Esophagus (tissue), 2 donors: ENCODE data around the gene ZNF19. TPM values are rescaled to one million over a fixed set of nuclear protein-coding genes. Genes with fewer than 3 reads are reported as not detected.

Experiments used
- H3K27ac ChIP-seq, 2 donors: one replicate each; pipeline ENCODE4 v1.5.1; 2013; ENCODE audit warnings: low read depth in 2 of 2, mild to moderate bottlenecking in 2 of 2, inconsistent platforms in 1 of 2, low read length in 1 of 2, moderate library complexity in 1 of 2
- H3K27me3 ChIP-seq, 2 donors: one replicate each; pipeline ENCODE4 v1.6.1; 2013; ENCODE audit warnings: low read length in 2 of 2, control low read depth in 1 of 2, mild to moderate bottlenecking in 1 of 2; ENCODE audit not compliant: insufficient read depth in 2 of 2, control insufficient read depth in 1 of 2
- H3K36me3 ChIP-seq, 2 donors: one replicate each; pipeline ENCODE4 v1.6.1; 2013; ENCODE audit warnings: low read length in 1 of 2; ENCODE audit not compliant: control insufficient read depth in 2 of 2, insufficient read depth in 2 of 2
- H3K4me1 ChIP-seq, 2 donors: one replicate each; pipeline ENCODE4 v1.6.1; 2013; ENCODE audit warnings: low read length in 1 of 2; ENCODE audit not compliant: control insufficient read depth in 2 of 2, insufficient read depth in 2 of 2
- H3K4me3 ChIP-seq, 2 donors: one replicate each; pipeline ENCODE4 v1.5.1; 2013; ENCODE audit warnings: low read length in 2 of 2, mild to moderate bottlenecking in 2 of 2, low read depth in 1 of 2, moderate library complexity in 1 of 2
- H3K9me3 ChIP-seq, 2 donors: one replicate each; pipeline ENCODE4 v1.6.1; 2013; ENCODE audit warnings: mild to moderate bottlenecking in 2 of 2, low read depth in 1 of 2, low read length in 1 of 2, moderate library complexity in 1 of 2; ENCODE audit not compliant: control insufficient read depth in 2 of 2, insufficient read depth in 1 of 2
- WGBS, 2 donors: extraction: QIAGEN DNeasy Blood & Tissue Kit; methylation state at CpG; one replicate each; pipeline ENCODE4 v1.1.7; 2013; 5-methylcytosine and 5-hydroxymethylcytosine counted together
- polyA plus RNA-seq, 2 donors: library from polyadenylated mRNA; stranded (reverse); fragments of 200-250 nt; gene quantifications; one replicate each; pipeline ENCODE4 v1.2.3, GENCODE V29; 2013
- donor health status: healthy with polysubstance abuse.
- donor health status: Bipolar disorder and iron deficiency.

ZNF19 gene
- 1 to 10 TPM; 1.1 to 1.4 TPM for polyA plus RNA-seq

- Histone ChIP-seq H3K27me3 (no peaks in the 10 kb centered on the region), H3K9me3 (no peaks in the 10 kb centered on the region), H3K4me3 (no peak within 1 kb of the TSS), H3K4me1 (no peaks in the 10 kb centered on the region), H3K36me3 (no peaks in the 10 kb centered on the region), H3K27ac (no peak within 1 kb of the TSS)
- 90 to 92% methylated on average over 22 of the region's 22 CpGs for WGBS, 2 donors
Measured at GRCh38 chr16:71489122-71489521, at the start of gene ZNF19. TSS of gene ZNF19 (minus strand) at chr16:71489324. CDS start at chr16:71482114, 7,210 bp downstream.

DNA sequence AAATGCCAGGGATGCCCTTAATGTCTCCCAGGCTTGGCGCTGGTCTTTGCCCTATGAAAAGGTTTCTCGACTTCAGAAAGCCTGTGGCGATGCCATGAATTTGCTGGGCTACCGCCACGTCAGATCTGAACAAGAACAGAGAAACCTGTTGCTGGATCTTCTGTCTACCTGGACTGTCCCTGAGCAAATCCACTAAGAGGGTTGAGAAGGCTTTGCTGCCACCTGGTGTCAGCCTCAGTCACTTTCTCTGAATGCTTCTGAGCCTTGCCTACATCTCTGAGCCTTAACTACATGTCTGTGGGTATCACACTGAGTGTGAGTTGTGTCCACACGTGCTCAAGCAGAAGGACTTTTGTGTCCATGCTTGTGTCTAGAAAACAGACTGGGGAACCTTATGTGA is 48.5 kb upstream of the ZNF19 start:
- no peak overlapping the region for H3K4me3 ChIP-seq
- no peak overlapping the region for H3K27ac ChIP-seq
- WGBS, 2 donors: 57 to 66% methylated on average over 6 of the region's 6 CpGs
- no peaks in the 10 kb centered on the region for H3K27me3 ChIP-seq
- no peaks in the 10 kb centered on the region for H3K9me3 ChIP-seq
- no peaks in the 10 kb centered on the region for H3K36me3 ChIP-seq
- no peaks in the 10 kb centered on the region for H3K4me1 ChIP-seq

DNA sequence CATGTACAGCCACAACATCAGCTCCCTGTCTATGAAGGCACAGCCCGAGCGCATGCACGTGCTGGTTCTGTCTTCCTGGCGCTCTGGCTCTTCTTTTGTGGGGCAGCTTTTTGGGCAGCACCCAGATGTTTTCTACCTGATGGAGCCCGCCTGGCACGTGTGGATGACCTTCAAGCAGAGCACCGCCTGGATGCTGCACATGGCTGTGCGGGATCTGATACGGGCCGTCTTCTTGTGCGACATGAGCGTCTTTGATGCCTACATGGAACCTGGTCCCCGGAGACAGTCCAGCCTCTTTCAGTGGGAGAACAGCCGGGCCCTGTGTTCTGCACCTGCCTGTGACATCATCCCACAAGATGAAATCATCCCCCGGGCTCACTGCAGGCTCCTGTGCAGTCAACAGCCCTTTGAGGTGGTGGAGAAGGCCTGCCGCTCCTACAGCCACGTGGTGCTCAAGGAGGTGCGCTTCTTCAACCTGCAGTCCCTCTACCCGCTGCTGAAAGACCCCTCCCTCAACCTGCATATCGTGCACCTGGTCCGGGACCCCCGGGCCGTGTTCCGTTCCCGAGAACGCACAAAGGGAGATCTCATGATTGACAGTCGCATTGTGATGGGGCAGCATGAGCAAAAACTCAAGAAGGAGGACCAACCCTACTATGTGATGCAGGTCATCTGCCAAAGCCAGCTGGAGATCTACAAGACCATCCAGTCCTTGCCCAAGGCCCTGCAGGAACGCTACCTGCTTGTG is 47.8 kb upstream of the ZNF19 start:
- H3K4me1 ChIP-seq: no peaks in the 10 kb centered on the region
- no peaks in the 10 kb centered on the region for H3K27me3 ChIP-seq
- 92% methylated on average over 28 of the region's 28 CpGs for WGBS, 2 donors
- no peaks in the 10 kb centered on the region for H3K9me3 ChIP-seq
- no peak overlapping the region for H3K27ac ChIP-seq
- no peaks in the 10 kb centered on the region for H3K36me3 ChIP-seq
- no peak overlapping the region for H3K4me3 ChIP-seq

DNA sequence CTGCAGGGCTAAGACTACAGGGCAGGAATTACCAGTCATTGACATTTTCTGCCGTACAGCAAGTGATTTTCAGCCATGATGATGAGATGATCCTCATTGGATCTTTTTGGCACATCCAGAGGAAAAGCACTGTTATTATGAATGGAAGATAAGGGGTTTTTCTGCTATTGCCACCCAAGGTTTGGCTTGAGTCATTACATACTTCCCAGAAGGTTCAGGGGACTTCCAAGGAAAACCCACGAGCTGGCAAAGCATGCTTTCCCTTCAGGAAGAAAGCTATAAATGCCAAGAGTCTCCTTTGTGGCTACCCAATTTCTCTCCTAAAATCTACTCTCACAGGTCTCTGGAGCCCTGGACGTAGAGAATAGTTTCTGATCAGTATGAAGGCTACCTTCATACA is 43.2 kb upstream of the ZNF19 start:
- WGBS, 2 donors: 48 to 65% methylated on average over 3 of the region's 3 CpGs

GRCh38 chr16:71528863-71529262 is 39.7 kb upstream of the ZNF19 start:
- Histone ChIP-seq H3K4me3 (no peak overlapping the region), H3K27ac (no peak overlapping the region), H3K9me3 (no peaks in the 10 kb centered on the region), H3K36me3 (no peaks in the 10 kb centered on the region), H3K27me3 (no peaks in the 10 kb centered on the region), H3K4me1 (no peaks in the 10 kb centered on the region)
- WGBS, 2 donors: 71 to 78% methylated on average over 4 of the region's 4 CpGs

More for the DNA sequence above, 43.2 kb upstream of the ZNF19 start:
- Histone ChIP-seq H3K27me3 (no peaks in the 10 kb centered on the region), H3K27ac (no peak overlapping the region), H3K9me3 (no peaks in the 10 kb centered on the region), H3K36me3 (no peaks in the 10 kb centered on the region), H3K4me1 (no peaks in the 10 kb centered on the region), H3K4me3 (no peak overlapping the region)

DNA sequence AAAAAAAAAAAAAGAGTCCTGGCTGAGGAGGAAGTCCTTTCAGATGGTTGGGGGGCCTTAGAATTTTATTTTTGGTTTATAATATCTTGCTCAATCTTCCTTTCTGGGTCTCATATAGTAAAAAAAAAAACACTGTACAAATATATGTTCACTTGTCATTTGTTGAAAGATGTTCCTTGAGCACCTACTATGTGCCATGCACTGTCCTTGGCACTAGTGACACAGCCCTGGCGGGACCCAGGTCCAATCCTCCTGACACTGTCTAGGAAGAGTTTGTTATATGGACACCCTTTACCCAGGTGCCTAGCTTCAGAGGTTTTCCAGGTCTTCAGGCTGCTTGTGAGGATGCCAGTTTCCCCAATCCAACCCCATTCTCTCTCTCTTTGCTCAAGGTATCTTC is 39.1 kb upstream of the ZNF19 start:
- Histone ChIP-seq H3K4me3 (no peak overlapping the region), H3K27ac (no peak overlapping the region), H3K4me1 (no peaks in the 10 kb centered on the region), H3K9me3 (no peaks in the 10 kb centered on the region), H3K27me3 (no peaks in the 10 kb centered on the region), H3K36me3 (no peaks in the 10 kb centered on the region)
- 90 to 100% methylated on average over 1 of the region's 1 CpG for WGBS, 2 donors

DNA sequence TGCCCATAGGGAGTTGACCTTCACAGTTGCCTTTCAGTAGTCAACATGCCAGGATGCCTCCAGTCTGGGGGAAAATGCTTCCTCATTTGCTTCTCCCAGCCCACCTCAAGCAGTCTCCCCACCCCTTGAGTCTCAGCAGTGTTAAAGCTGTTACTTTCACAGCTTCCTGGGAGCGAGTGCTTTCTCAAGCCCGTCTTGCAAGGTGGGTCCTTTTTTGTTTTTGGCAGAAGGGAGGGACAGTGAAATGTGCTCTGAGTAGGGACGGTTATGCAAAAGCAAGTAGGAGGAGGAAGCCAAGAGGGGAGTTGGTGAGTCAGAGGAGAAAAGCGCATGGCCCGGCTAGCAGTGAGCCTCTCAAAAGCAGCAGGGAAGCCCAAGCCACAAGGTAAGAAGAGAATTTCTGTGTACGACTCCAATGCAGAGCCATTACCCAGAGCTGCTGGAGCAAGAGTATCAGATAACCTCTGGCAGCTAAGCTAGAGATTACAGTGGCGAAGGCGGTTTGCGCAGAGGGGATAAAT is 37.0 kb upstream of the ZNF19 start, which contains the start of gene CHST4:
Gene CHST4, plus strand, starts transcription at position 316 of the 521 bp plus-strand sequence. CDS start 10,252 bp downstream, outside the sequence.
- Histone ChIP-seq H3K27ac (no peak within 1 kb of the TSS), H3K4me1 (no peaks in the 10 kb centered on the region), H3K4me3 (no peak within 1 kb of the TSS), H3K27me3 (no peaks in the 10 kb centered on the region), H3K36me3 (no peaks in the 10 kb centered on the region), H3K9me3 (no peaks in the 10 kb centered on the region)
- 9 to 23% methylated on average over 9 of the region's 9 CpGs for WGBS, 2 donors

GRCh38 chr16:71524566-71525553 is 35.7 kb upstream of the ZNF19 start:
- Histone ChIP-seq H3K27me3 (no peaks in the 10 kb centered on the region), H3K9me3 (no peaks in the 10 kb centered on the region), H3K4me1 (no peaks in the 10 kb centered on the region), H3K4me3 (no peak overlapping the region), H3K27ac (no peak overlapping the region), H3K36me3 (no peaks in the 10 kb centered on the region)
- WGBS, 2 donors: 40 to 47% methylated on average over 16 of the region's 16 CpGs

DNA sequence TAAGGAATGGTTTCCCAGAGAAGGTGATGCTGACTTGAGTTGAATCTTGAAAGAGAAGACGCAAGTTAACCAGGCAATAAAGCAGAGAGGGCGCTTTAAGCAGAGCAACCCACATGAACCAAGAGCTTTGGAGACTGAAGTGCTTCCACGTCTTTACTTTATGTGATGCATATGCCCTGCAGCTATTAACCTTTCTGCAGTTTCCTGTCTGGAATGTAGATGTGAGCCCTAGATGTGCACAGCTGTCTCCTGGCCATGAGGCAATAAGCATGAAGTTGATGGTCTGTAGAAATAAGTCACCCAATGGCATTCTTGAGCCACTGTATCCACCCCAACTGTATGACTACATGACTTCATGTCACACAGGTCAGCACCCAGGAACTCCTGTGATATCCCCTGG is 31.4 kb upstream of the ZNF19 start:
- Histone ChIP-seq H3K27ac (no peak overlapping the region), H3K4me3 (no peak overlapping the region), H3K4me1 (no peaks in the 10 kb centered on the region), H3K9me3 (no peaks in the 10 kb centered on the region), H3K36me3 (no peaks in the 10 kb centered on the region), H3K27me3 (no peaks in the 10 kb centered on the region)
- WGBS, 2 donors: 70 to 73% methylated on average over 3 of the region's 3 CpGs
